Fibroblast of pulmonary artery (primary cell): Measurements from ENCODE around the gene ILF2.
"Not testable (repeated sequence)": the region's sequence is repeated elsewhere in the genome, so short reads cannot be mapped to it uniquely, and the experiment has no call there.

Experiments
- DNase-seq: peaks from one replicate; pipeline ENCODE4 v3.0.0-alpha.2; 2010; ENCODE audit warnings: low read depth
- H3K4me3 ChIP-seq: replicated peaks from 2 replicates; pipeline ENCODE4 v1.5.1; 2011; ENCODE audit warnings: low read depth, mild to moderate bottlenecking, control low read depth, low read length, moderate library complexity
- TF ChIP-seq, protein P1 (sequence below): IDR thresholded peaks from 2 replicates; pipeline ENCODE4 v1.5.1; 2011; ENCODE audit warnings: mild to moderate bottlenecking, control low read depth, low read length, inconsistent platforms; ENCODE audit errors: missing control alignments

ILF2 gene

DNA sequence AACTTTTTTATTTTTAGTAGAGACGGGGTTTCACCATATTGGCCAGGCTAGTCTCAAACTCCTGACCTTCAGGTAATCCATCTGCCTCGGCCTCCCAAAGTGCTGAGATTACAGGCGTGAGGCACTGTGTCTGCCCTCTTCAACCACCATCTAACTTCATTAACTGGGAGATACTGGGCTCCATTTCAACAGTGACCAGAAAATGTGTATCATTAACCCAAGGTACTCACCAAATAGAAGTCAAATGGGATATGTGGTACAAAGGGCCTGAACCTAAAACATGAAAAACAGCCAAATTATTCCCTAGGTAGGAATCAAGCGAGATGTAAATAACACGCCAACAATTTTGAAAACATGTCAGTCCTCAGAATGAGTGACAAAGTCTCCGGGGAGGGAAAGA is 1.2 kb downstream of the ILF2 start:
- DNase-seq: no peak
- TF ChIP-seq, protein P1, sequence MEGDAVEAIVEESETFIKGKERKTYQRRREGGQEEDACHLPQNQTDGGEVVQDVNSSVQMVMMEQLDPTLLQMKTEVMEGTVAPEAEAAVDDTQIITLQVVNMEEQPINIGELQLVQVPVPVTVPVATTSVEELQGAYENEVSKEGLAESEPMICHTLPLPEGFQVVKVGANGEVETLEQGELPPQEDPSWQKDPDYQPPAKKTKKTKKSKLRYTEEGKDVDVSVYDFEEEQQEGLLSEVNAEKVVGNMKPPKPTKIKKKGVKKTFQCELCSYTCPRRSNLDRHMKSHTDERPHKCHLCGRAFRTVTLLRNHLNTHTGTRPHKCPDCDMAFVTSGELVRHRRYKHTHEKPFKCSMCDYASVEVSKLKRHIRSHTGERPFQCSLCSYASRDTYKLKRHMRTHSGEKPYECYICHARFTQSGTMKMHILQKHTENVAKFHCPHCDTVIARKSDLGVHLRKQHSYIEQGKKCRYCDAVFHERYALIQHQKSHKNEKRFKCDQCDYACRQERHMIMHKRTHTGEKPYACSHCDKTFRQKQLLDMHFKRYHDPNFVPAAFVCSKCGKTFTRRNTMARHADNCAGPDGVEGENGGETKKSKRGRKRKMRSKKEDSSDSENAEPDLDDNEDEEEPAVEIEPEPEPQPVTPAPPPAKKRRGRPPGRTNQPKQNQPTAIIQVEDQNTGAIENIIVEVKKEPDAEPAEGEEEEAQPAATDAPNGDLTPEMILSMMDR: no peak
- H3K4me3 ChIP-seq: peak overlapping the region; percentile 95

DNA sequence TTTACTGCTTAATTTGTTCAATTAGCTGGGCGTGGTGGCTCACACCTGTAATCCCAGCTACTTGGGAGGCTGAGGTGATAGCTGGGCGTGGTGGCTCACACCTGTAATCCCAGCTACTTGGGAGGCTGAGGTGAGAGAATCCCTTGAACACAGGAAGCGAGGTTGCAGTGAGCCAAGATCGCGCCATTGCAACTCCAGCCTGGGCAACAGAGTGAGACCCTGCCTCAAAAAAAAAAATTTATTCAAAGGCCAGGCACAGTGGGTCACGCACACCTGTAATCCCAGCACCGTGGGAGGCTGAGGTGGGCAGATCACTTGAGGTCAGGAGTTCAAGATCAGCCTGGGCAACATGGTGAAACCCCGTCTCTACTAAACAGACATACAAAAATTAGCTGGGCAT is 2.1 kb downstream of the ILF2 start:
- H3K4me3 ChIP-seq, DNase-seq: not testable (repeated sequence)

DNA sequence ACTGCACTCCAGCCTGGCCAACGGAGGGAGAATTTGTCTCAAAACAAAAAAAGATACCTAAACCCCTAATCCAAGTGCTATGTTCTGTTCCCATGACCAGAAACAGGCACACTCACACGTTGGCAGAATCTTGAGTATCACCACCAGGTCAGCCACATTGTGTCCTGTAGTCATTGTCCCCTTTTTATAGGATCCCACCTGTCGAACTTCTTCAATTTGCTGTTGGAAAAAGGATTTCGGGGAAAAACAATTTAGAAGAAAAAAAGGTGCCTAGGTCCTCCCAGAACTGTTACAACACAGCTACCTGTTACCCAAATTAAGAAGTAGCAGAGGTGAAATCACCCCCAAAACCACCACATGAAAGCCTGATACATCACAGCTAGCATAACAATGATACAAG is 3.4 kb downstream of the ILF2 start:
- no peak overlapping the region for H3K4me3 ChIP-seq
- TF ChIP-seq, protein P1: no peak
- DNase-seq: no peak

DNA sequence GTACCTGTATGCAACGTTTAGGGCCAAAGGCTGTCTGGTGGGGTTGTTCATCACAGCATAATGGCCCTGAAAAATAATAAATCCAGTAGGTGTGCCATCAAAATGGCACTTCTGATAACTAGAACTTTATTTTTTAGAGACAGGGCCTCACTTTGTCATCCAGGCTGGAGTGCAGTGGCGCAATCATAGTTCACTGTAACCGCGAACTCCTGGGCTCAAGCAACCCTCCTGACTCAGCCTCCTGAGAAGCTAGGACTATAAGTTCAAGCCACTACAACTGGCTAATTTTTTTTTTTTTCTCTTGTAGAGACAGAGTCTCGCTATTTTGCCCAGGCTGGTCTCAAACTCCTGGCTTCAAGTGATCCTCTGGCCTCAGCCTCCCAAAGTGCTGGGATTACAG is 7.6 kb downstream of the ILF2 start:
- peak; percentile 49 for DNase-seq
- TF ChIP-seq, protein P1: no peak
- H3K4me3 ChIP-seq: no peak overlapping the region

DNA sequence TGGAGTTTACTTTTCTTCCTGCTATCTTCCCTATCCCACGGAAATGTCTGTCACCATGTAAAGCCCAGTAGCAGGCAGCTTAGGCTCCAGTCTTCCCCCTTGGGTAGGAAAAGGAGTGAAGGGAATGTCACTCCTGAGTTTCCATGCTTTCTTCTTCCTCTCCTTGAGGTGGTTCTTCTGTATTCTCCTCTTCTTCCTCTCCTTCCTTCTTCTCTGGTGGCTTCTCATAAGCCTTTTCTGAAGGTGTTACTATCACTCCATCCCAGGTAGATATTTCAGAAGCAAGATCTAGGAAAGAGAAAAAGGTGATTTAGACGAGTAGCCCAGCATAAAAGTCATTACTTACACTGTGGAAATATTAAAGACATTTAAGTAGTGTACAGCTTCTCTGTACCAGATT is 8.5 kb downstream of the ILF2 start:
- TF ChIP-seq, protein P1: no peak
- no peak overlapping the region for H3K4me3 ChIP-seq
- no peak for DNase-seq

DNA sequence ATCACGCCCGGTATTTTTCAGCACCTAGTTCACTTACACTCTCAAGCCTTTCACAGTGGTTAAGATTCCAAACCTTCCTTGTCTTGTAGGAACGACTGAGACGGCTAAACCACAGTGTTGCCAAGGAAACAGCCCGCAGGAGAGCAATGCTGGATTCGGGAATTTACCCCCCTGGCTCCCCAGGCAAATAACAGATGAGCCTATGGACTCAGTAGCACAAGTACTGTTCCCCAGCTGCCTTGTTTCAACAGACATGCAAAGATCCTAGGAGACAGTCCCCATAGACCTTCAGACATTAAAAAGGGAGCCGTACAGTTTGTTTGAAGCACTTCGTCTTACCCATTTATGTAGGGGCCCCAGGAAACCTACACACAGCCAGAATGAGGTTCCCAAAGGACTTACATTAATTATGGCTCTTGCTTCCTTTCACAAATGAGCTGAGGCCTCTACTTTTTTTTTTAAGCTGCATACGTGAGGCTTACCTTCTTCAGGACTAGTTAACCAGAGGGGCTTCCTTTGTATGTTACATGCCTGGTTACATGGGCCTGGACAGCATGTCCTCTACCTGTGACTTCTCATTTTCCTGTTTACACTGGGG is 9.6 kb downstream of the ILF2 start:
- no peak overlapping the region for H3K4me3 ChIP-seq
- DNase-seq: no peak
- TF ChIP-seq, protein P1: no peak

DNA sequence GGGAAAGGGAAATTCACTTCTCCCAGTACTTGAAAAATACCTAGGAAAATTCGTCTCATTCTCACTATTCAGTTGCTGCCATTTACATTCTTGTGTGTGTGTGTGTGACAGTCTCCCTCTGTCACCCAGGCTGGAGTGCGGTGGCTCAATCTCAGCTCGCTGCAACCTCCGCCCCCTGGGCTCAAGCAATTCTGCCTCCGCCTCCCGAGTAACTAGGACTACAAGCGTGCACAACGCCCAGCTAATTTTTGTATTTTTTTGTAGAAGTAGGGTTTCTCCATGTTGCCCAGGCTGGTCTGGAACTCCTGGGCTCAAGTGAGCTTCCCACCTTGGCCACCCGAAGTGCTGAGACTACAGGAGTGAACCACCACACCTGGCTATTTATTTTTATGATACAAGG is 11.1 kb downstream of the ILF2 start:
- peak overlapping the region; percentile 93 for H3K4me3 ChIP-seq
- TF ChIP-seq, protein P1: no peak

DNA sequence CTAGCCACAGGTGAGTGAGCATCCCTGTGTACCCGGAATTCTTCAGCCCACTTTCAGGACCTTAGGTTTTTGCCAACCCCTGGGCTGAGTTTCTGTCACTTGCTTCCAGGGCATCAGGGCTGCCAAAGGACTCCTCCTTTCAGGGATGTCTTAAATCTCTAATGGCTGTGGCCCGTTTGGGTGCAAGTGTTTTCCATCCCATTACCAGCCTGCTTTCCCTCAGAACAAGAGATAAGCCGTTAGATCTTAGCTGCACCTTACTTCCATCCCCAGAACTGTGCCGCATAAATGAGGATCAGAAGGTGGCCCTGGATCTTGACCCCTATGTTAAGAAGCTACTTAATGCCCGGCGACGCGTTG is 11.6 kb downstream of the ILF2 start:
- TF ChIP-seq, protein P1: no peak
- peak overlapping the region; percentile 93 for H3K4me3 ChIP-seq
- no peak for DNase-seq

More for the DNA sequence above, 11.1 kb downstream of the ILF2 start:
- DNase-seq: no peak
